MCF 10A (cell line): ENCODE measurements around the gene FAM8A1. TPM values are rescaled to one million over a fixed set of nuclear protein-coding genes. Genes with fewer than 3 reads are reported as not detected.

Experiments used
- BruUV-seq: library from RNA; stranded (reverse); fragments of 400-500 nt; replicated peaks from 2 replicates; lab custom pipeline; 2021; lab: Mats Ljungman, UMichigan
- CTCF ChIA-PET: fragments of 300-600 bp; sonication (Branson Sonifier 250); formaldehyde crosslinking; extraction: SDS; loops from one replicate; lab custom pipeline; 2021; ENCODE audit warnings: antibody characterized with exemption, inconsistent platforms; lab: Yijun Ruan, JAX
- POLR2A ChIA-PET: fragments of 300-600, 350-650 bp; sonication (Branson Sonifier 250); formaldehyde crosslinking; extraction: SDS; loops from one replicate; lab custom pipeline; 2020; ENCODE audit warnings: antibody characterized with exemption, inconsistent platforms; lab: Yijun Ruan, JAX
- DNase-seq: peaks from one replicate; pipeline ENCODE4 v3.0.0-alpha.2; 2018; ENCODE audit not compliant: unreplicated experiment
- H3K27ac Mint-ChIP-seq: one replicate; pipeline ENCODE4 v1.8.0; 2022; ENCODE audit warnings: mild to moderate bottlenecking, low read depth, mixed read lengths; ENCODE audit not compliant: unreplicated experiment
- H3K27me3 Mint-ChIP-seq: one replicate; pipeline ENCODE4 v1.8.0; 2022; ENCODE audit warnings: mixed read lengths; ENCODE audit not compliant: insufficient read depth, unreplicated experiment
- H3K36me3 Mint-ChIP-seq: one replicate; pipeline ENCODE4 v1.8.0; 2022; ENCODE audit warnings: mild to moderate bottlenecking, moderate library complexity, mixed read lengths; ENCODE audit not compliant: insufficient read depth, unreplicated experiment
- H3K4me1 Mint-ChIP-seq: one replicate; pipeline ENCODE4 v1.8.0; 2022; ENCODE audit warnings: mixed read lengths; ENCODE audit not compliant: insufficient read depth, unreplicated experiment
- H3K4me3 Mint-ChIP-seq: one replicate; pipeline ENCODE4 v1.8.0; 2022; ENCODE audit warnings: mild to moderate bottlenecking, moderate library complexity, mixed read lengths; ENCODE audit not compliant: unreplicated experiment
- H3K9me3 Mint-ChIP-seq: one replicate; pipeline ENCODE4 v1.8.0; 2022; ENCODE audit warnings: mixed read lengths; ENCODE audit not compliant: unreplicated experiment
- intact Hi-C: fragments of 100-400 bp; cut with micrococcal nuclease; formaldehyde crosslinking; loops from 2 replicates; pipeline ENCODE4 v1.14.1; 2022
- total RNA-seq: library from RNA; stranded (reverse); gene quantifications from 2 replicates; pipeline ENCODE4 v1.2.3, GENCODE V29; 2022
- TF ChIP-seq, protein P1 (sequence below): fragments of 200-600 bp; IDR thresholded peaks from one replicate; pipeline ENCODE4 v1.8.0; 2022; ENCODE audit warnings: antibody characterized with exemption, mild to moderate bottlenecking; ENCODE audit not compliant: unreplicated experiment

Gene FAM8A1
- total RNA-seq, 1 experiment from 2014 or later: 12.7 TPM

DNA sequence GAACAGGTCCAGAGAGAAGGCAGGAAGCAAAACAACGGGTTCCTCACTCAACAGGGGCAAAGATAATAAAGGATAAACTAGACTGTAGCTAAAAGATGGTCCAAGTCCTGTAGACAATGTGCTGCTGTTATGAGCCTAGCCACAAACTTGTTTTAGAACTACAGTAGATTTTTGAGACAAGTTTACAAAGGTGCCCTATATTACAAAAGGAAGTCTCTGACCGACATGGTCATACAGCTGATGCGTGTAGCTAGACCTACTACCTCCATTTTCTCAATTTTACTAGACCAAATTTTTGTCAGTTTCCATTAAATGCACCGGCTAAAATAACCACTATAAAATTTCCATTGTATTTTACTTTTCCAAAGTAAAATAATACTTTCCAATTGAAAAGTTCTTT is 11.9 kb downstream of the FAM8A1 start:
- H3K36me3 Mint-ChIP-seq: peaks cover 56% of the 10 kb centered on the region
- BruUV-seq: no TSS peak
- no peaks in the 10 kb centered on the region for H3K4me1 Mint-ChIP-seq
- H3K27me3 Mint-ChIP-seq: no peaks in the 10 kb centered on the region
- no peak overlapping the region for H3K27ac Mint-ChIP-seq
- TF ChIP-seq, protein P1, sequence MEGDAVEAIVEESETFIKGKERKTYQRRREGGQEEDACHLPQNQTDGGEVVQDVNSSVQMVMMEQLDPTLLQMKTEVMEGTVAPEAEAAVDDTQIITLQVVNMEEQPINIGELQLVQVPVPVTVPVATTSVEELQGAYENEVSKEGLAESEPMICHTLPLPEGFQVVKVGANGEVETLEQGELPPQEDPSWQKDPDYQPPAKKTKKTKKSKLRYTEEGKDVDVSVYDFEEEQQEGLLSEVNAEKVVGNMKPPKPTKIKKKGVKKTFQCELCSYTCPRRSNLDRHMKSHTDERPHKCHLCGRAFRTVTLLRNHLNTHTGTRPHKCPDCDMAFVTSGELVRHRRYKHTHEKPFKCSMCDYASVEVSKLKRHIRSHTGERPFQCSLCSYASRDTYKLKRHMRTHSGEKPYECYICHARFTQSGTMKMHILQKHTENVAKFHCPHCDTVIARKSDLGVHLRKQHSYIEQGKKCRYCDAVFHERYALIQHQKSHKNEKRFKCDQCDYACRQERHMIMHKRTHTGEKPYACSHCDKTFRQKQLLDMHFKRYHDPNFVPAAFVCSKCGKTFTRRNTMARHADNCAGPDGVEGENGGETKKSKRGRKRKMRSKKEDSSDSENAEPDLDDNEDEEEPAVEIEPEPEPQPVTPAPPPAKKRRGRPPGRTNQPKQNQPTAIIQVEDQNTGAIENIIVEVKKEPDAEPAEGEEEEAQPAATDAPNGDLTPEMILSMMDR: no peak
- H3K9me3 Mint-ChIP-seq: no peaks in the 10 kb centered on the region
- intact Hi-C loops: no loop called here
- POLR2A ChIA-PET: interaction anchor here (0.9 to 1.1 kb wide), 2 partner anchors 9 to 11 kb away, joined by 6 to 7 read pairs; partner anchors contain the start of gene FAM8A1
- no peak overlapping the region for H3K4me3 Mint-ChIP-seq
- no peak for DNase-seq
- CTCF ChIA-PET: no interaction called here

DNA sequence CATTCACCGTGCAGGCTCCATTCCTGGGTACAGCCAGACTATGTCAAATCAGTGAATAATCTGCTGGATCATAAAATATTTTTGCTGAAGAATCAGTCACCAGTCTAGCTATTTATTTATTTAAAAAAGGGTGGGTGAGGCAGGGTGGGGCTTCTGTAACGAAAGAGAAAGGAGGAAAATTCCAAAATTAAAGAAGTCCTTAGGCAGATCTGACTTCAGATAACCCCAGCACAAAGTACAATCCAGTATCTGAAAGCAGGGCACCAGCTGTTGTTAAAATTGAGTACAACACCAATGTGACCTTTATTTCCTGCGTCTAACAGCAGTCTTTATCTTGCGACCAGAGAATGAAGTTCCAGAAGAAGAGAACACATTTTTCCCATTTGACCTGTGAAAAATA is 15.7 kb downstream of the FAM8A1 start:
- H3K9me3 Mint-ChIP-seq: no peaks in the 10 kb centered on the region
- ChIA-PET CTCF (interaction anchor here (0.6 to 0.7 kb wide), 2 partner anchors 177 to 459 kb away, joined by 3 read pairs; no protein-coding TSS in a partner anchor), POLR2A (no interaction called here)
- DNase-seq: no peak
- H3K4me3 Mint-ChIP-seq: no peak overlapping the region
- TF ChIP-seq, protein P1: no peak
- peaks cover 68% of the 10 kb centered on the region for H3K36me3 Mint-ChIP-seq
- H3K27me3 Mint-ChIP-seq: no peaks in the 10 kb centered on the region
- no peaks in the 10 kb centered on the region for H3K4me1 Mint-ChIP-seq
- BruUV-seq: no TSS peak
- intact Hi-C loops: no loop called here
- H3K27ac Mint-ChIP-seq: no peak overlapping the region

DNA sequence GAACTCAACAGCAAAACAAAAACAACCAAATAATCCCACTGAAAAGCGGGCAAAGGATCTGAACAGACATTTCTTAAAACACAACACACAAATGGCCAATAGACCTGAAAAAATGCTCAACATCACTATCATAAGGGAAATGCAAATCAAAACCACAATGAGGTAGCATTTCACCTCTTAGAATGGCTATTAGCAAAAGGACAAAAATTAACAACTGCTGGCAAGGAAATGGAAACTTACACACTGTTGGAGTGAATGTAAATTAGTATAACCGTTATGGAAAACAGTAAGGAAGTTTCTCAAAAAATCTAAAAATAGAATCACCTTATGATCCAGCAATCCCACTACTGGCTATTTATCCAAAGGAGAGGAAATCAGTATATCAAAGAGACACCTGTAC is 20.9 kb downstream of the FAM8A1 start:
- Mint-ChIP-seq H3K27me3 (no peaks in the 10 kb centered on the region), H3K4me3 (no peak overlapping the region), H3K27ac (no peak overlapping the region), H3K9me3 (no peaks in the 10 kb centered on the region), H3K36me3 (peaks cover 80% of the 10 kb centered on the region), H3K4me1 (no peaks in the 10 kb centered on the region)
- no peak for DNase-seq
- ChIA-PET POLR2A (interaction anchor here (0.8 to 1.0 kb wide), 3 partner anchors 12 to 86 kb away, joined by 3 to 10 read pairs (median 3); partner anchors contain the start of gene FAM8A1), CTCF (interaction anchor here (0.6 kb wide), 2 partner anchors 19 to 31 kb away, joined by 3 to 4 read pairs; no protein-coding TSS in a partner anchor)
- no TSS peak for BruUV-seq
- intact Hi-C loops: no loop called here
- TF ChIP-seq, protein P1: no peak

DNA sequence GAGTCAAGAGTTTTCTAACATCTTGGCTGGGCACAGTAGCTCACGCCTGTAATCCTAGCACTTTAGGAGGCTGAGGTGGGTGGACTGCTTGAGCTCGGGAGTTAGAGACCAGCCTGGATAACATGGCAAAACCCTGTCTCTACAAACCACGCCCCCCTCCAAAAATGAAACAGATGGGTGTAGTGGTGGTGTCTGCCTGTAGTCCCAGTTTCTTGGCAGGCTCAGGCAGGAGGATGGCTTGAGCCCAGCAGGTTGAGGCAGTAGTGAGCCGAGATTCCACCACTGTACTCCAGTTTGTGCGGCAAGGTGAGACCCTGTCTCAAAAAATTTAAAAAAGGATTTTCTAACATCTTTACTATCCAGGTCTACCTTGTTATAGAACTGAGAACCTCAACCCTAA is 22.0 kb downstream of the FAM8A1 start:
- no peaks in the 10 kb centered on the region for H3K27me3 Mint-ChIP-seq
- TF ChIP-seq, protein P1: no peak
- DNase-seq: no peak
- CTCF ChIA-PET: interaction anchor here (0.6 kb wide), 1 partner anchor 154 kb away, joined by 3 read pairs; no protein-coding TSS in a partner anchor
- intact Hi-C loops: no loop called here
- H3K27ac Mint-ChIP-seq: no peak overlapping the region
- H3K4me1 Mint-ChIP-seq: no peaks in the 10 kb centered on the region
- no TSS peak for BruUV-seq
- H3K4me3 Mint-ChIP-seq: no peak overlapping the region
- POLR2A ChIA-PET: interaction anchor here (1.0 kb wide), 1 partner anchor 85 kb away, joined by 3 read pairs; no protein-coding TSS in a partner anchor
- peaks cover 74% of the 10 kb centered on the region for H3K36me3 Mint-ChIP-seq
- H3K9me3 Mint-ChIP-seq: no peaks in the 10 kb centered on the region
